NCI-H146 treated with DMSO at 0.1 percent for 48 hours (cell line): ENCODE data around the gene ATP8A2.
"Not testable (repeated sequence)": the region's sequence is repeated elsewhere in the genome, so short reads cannot be mapped to it uniquely, and the experiment has no call there.

ENCODE experiments used
- DNase-seq: peaks from one replicate; lab custom pipeline; 2025; ENCODE audit not compliant: unreplicated experiment; lab: John Stamatoyannopoulos, UW

Gene ATP8A2

DNA sequence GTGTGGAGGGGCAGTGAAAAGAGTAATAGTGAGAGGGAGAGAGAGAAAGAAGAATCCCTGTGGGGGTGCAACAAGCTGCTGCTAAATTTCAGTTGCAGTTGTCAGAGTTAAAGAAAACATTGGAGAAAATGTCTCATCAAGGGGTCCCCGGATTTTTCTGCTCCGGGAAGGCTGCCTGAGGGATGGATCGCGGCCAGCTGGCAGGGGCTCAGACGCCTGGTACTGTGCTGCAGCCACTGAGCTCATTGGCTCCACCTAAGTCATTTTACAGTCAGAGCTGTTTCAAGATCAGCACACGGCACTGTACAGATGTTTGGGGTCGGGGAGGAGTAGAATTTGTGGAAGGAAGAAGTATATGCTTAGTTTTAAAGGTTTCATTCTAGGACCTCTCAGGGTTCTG, 573.8 kb downstream of the ATP8A2 start:
- no peak for DNase-seq

GRCh38 chr13:25946321-25946720, 574.5 kb downstream of the ATP8A2 start:
- DNase-seq: no peak

DNA sequence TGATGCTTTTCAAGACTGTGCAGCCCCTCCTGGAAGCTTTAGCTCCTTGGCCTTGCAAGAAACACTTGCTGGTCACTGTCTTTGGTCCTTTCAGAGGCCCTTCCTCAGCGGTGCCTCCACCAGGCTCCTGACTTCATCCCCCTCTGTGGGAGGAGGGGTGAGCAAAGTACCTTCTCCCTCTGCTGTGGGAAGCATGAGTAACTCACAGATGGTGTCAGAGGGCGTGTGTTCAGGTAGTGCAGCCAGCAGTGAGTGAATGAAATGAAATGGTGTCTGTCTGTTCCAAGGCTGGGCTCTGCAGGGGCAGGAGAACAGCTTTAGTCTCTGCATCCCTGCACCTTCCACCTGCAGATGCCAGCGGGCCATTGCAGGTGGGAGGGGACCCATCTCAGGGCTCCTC, 577.1 kb downstream of the ATP8A2 start:
- DNase-seq: no peak

DNA sequence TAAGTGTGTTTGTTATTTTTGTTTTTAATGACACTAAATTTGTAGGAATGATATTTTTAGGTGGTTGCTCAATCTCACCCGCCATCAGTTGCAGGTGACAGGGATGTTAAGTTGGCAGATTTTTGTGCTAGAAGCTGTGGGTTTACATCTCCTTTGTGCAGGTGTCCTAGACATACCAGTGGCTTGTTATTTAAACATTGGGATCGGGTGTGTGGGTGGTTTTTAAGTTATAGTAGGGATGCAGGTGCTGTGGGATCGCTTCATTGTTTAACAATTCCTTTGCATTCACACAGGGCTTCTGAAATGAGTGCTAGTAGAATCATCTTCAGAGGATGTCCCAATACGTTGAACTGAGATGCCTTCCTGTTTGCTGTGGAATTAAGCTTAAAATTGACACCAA, 580.1 kb downstream of the ATP8A2 start:
- DNase-seq: no peak

GRCh38 chr13:25954080-25954479, 582.3 kb downstream of the ATP8A2 start:
- not testable (repeated sequence) for DNase-seq

- DNase-seq: not testable (repeated sequence)
Observed at GRCh38 chr13:25954943-25955342, 583.2 kb downstream of the ATP8A2 start.

DNA sequence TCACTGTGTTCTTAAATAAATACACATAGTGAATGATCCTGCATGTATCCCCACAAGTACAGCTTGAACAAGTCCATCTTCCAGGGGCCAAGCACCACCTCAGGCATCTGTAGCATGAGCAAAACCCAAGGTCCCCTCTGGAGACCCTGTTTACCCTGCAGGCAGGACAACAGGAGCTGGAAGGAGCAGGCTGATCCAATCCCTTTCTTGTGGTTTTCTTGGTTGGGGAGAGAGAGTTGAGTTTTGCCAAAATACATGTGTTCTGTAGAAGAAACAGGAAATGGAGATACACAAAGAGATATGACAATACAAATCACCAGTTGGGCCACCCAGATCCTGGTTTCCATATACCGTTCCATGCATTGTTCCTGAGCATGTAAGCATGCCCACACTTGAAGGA, 587.2 kb downstream of the ATP8A2 start:
- no peak for DNase-seq

DNA sequence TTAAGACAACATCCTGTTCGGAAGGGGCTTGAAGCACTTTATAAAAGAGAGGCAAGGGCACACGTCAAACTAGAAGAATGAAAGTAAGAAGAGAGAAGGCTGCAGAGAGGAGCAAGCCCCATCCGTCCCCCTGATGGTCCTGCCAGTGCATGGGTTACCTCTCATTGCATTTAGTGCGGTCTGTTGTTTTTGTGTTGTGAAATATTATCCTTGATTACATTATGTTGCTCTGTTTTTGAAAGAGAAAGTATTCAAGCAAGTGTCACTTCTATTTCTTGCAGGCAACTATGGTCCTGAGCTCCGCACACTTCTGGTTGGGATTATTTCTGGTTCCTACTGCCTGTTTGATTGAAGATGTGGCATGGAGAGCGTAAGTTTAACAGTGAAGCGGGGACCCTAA, 589.5 kb downstream of the ATP8A2 start:
- no peak for DNase-seq

- DNase-seq: no peak
Observed at GRCh38 chr13:25963674-25964073, 591.9 kb downstream of the ATP8A2 start.

GRCh38 chr13:25965596-25965995, 593.8 kb downstream of the ATP8A2 start:
- DNase-seq: no peak

GRCh38 chr13:25966086-25966485, 594.3 kb downstream of the ATP8A2 start:
- no peak for DNase-seq

DNA sequence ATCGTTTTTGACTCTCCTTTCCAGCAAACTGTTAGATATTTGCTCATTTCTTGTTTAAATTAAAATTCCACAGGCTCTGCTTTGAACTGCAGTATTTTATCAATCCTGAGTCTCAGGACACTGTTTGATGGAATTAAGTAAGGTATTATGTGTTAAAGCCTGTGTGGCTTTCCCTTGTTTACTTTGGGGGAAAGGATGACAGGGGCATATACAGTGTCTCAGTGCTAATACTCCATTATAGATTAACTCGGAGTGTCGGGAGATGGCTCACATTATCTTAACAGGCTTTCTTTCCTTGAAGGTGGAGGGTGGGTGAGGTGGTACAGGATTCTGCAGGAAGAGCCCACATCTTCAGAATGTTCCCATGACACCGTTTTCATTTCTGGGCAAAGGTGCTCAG, 595.4 kb downstream of the ATP8A2 start:
- no peak for DNase-seq

DNA sequence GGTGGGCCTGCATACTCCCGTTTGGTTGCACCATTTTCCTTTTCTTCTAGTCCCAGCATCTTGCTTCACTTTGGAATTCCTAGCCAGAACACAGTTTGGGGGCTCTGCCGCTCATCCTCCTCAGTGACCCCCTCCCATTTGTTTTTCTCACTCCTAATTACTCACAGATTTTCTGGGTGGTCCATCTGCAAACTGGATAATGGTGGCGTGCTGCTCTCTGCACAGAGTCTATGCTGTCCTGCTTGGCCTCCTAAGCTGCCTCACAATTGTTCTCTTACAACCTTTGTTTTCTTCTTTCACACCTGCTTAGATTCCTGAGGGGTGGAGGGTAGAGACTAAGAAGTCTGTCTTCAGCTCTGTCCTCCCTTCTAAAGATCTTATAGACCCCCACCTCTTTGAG, 599.3 kb downstream of the ATP8A2 start:
- no peak for DNase-seq

DNA sequence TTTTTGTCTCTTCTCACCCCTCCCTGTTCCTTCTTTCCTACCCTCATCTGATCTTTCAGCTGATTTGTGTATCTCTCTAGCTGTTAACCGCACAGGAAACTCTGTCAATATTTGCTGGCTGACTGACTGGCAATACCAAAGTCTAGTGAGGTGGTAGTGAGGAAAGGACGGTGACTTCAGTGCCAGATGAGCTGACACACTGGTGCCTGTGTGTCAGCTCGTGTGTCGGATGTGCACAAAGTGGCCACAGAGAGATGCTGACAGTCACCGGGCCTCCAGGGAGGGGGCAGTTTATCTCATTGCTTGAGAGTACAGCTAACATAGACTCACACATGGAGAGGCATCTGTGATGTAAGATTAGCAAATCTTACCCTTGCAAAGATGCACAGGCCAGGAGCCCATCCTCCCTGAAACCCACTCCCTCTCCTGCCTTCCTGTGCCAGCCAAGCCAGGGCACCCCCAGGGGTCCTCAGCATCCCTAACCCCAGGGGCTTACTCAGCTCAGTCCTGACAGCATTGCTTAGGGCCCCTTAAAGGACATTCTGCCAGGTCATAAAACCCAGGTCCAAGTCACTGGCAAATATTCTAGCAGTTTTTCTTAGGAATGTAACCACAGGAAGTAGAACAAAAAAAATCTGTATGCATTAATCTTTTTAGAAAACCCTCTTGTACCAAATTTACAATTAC, 599.8 kb downstream of the ATP8A2 start:
- DNase-seq: no peak

DNA sequence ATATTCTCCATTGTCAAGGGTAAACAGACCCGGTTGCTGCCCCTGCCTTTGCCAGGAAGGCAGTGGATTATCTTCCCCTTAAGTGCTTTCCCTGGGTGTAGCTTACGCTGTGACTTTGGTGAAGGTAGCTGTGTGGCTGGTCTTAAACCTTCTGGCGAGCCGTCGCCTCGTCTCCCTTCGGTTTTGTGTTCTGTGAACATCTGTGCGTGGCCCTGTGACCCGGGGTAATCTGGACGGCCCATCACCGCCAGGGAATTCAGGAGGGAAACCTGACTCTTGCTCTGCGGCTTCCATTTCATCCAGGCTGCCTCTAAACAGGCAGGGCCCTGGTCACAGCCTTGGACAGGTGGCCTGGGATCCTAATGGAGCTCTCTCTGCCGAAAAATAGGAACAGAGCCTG, 601.3 kb downstream of the ATP8A2 start:
- DNase-seq: no peak

- DNase-seq: no peak
Observed at GRCh38 chr13:25973576-25973975, 601.8 kb downstream of the ATP8A2 start.

DNA sequence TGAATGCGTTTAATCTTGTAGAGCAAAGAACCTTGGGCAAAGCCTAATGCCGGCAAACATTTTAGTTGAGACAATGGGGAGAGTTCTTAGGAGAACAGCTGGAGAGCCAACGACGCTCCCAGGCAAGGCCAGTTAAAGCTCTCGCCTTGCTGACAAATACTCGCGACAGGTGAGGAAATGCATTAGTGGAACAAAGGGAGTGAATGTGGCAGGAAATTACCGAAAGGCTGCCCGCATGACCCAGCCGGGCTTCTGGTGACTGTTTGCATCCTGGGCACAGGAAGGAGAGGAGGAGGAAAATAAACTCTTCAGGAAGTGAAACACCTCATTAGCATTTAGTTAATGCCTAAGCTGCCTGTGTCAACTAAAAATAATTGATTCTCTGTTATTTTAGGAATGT, 605.4 kb downstream of the ATP8A2 start:
- DNase-seq: no peak

DNA sequence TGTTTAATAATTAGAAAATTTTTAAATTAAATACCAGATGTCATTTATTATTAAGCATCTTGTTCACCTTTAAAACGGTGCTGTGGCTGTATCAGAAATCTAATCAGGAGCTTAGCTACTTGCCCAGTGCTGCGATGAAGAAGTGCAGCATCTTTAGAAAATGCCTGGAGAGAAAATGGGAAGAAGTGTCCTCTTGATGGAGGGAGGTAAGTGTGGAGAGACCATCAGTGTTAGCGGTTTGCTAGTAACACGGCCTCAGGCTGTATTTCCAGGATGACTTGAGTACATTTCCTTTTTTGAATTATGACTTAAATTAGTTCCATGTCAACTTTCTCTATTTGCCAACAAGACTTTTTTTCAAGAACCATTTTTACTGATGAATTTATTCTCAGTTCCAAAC, 605.9 kb downstream of the ATP8A2 start:
- DNase-seq: no peak

GRCh38 chr13:25978961-25979360, 607.2 kb downstream of the ATP8A2 start:
- no peak for DNase-seq

GRCh38 chr13:25979371-25979770, 607.6 kb downstream of the ATP8A2 start:
- DNase-seq: no peak

DNA sequence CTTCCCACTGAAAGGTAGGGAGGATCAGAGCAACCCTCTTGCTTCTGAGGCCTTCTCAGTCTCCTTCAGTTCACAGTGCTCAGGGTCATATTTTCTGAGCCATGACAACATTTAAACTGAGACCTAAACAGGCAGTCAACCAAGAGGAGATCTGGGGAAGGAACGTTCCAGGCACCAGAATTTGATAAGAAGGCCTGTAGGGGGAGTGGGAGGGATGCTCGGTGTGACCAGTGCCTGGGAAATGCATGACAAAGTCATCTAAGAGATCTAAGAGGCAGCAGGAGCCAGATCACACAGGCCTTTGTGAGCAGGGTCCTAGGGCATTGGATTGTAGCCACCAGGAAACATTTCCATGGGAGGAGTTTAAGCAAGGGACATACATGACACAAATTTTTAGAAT, 608.5 kb downstream of the ATP8A2 start:
- DNase-seq: no peak

- DNase-seq: no peak
Observed at GRCh38 chr13:25981060-25981459, 609.3 kb downstream of the ATP8A2 start.

- no peak for DNase-seq
Observed at GRCh38 chr13:25982907-25983306, 611.1 kb downstream of the ATP8A2 start.
